Coronary artery (tissue), 2 donors: ENCODE measurements around the gene RAD50.

Experiments used
- DNase-seq: peaks from one replicate; pipeline ENCODE4 v3.0.0-alpha.2; 2017; ENCODE audit warnings: low spot score
- H3K27ac ChIP-seq, 2 donors: fragments of 200-600 bp; sonication (generic); one replicate each; pipeline ENCODE4 v1.5.1; 2016 to 2019
- H3K4me3 ChIP-seq: fragments of 200-600 bp; sonication (generic); 2 replicates; pipeline ENCODE4 v1.5.1; 2016; ENCODE audit warnings: mild to moderate bottlenecking, moderate library complexity
- CTCF ChIP-seq: fragments of 200-600 bp; sonication (generic); IDR thresholded peaks from one replicate; pipeline ENCODE4 v1.5.1; 2019; ENCODE audit warnings: antibody characterized with exemption

Gene RAD50

GRCh38 chr5:132662925-132663770, 106.4 kb downstream of the RAD50 start:
- no peak for TF ChIP-seq CTCF
- Histone ChIP-seq H3K4me3 (no peak overlapping the region), H3K27ac (no peak overlapping the region)
- peak; percentile 69 for DNase-seq

GRCh38 chr5:132663771-132664695, 107.3 kb downstream of the RAD50 start:
- peak; percentile 56 for DNase-seq
- no peak overlapping the region for H3K4me3 ChIP-seq
- TF ChIP-seq CTCF, result no peak
- H3K27ac ChIP-seq, result no peak overlapping the region

GRCh38 chr5:132664696-132665209, 108.0 kb downstream of the RAD50 start:
- Histone ChIP-seq H3K27ac (no peak overlapping the region), H3K4me3 (no peak overlapping the region)
- TF ChIP-seq CTCF, result no peak
- DNase-seq, result peak; percentile 60

- peak; percentile 40 for DNase-seq
- H3K4me3 ChIP-seq, result no peak overlapping the region
Observed at GRCh38 chr5:132665574-132666080, 108.8 kb downstream of the RAD50 start.

GRCh38 chr5:132666310-132667123, 109.7 kb downstream of the RAD50 start:
- peak; percentile 67 for DNase-seq
- Histone ChIP-seq H3K27ac (no peak overlapping the region), H3K4me3 (no peak overlapping the region)
- no peak for TF ChIP-seq CTCF

More at GRCh38 chr5:132665574-132666080, 108.8 kb downstream of the RAD50 start:
- H3K27ac ChIP-seq, result no peak overlapping the region
- no peak for TF ChIP-seq CTCF

- peak; percentile 53 for DNase-seq
- H3K27ac ChIP-seq, result no peak overlapping the region
- no peak overlapping the region for H3K4me3 ChIP-seq
- no peak for TF ChIP-seq CTCF
Observed at GRCh38 chr5:132667309-132667708, 110.5 kb downstream of the RAD50 start.
